Smooth muscle cell (in vitro differentiated cells): ENCODE data around the gene EGFLAM. TPM values are rescaled to one million over a fixed set of nuclear protein-coding genes. Genes with fewer than 3 reads are reported as not detected.
A peak's percentile ranks its signal among the peaks of the same experiment; 100 is the strongest.

Source experiments
- DNase-seq: peaks from one replicate; lab custom pipeline; 2025; ENCODE audit not compliant: unreplicated experiment; lab: John Stamatoyannopoulos, UW
- H2AFZ ChIP-seq: fragments of 200-600 bp; sonication (generic); 2 replicates; pipeline ENCODE4 v1.6.0; 2016; ENCODE audit warnings: antibody characterized with exemption, low read depth, mild to moderate bottlenecking
- H3F3A ChIP-seq: fragments of 200-600 bp; sonication (generic); 2 replicates; pipeline ENCODE4 v1.6.0; 2017; ENCODE audit warnings: antibody characterized with exemption, low read depth
- H3K27ac ChIP-seq: fragments of 200-600 bp; sonication (generic); 2 replicates; pipeline ENCODE4 v1.5.1; 2016; ENCODE audit warnings: low read depth, mild to moderate bottlenecking
- H3K27me3 ChIP-seq: fragments of 200-600 bp; sonication (generic); 2 replicates; pipeline ENCODE4 v1.6.1; 2016; ENCODE audit warnings: low read depth, mild to moderate bottlenecking
- H3K36me3 ChIP-seq: fragments of 200-600 bp; sonication (generic); 2 replicates; pipeline ENCODE4 v1.5.1; 2016; ENCODE audit warnings: low read depth
- H3K4me1 ChIP-seq: fragments of 200-600 bp; sonication (generic); 2 replicates; pipeline ENCODE4 v1.5.1; 2016; ENCODE audit warnings: low read depth
- H3K4me2 ChIP-seq: fragments of 200-600 bp; sonication (generic); 2 replicates; pipeline ENCODE4 v1.6.0; 2016; ENCODE audit warnings: mild to moderate bottlenecking
- H3K4me3 ChIP-seq: fragments of 200-600 bp; sonication (generic); 2 replicates; pipeline ENCODE4 v1.5.1; 2016; ENCODE audit warnings: mild to moderate bottlenecking
- H3K79me2 ChIP-seq: fragments of 200-600 bp; sonication (generic); 2 replicates; pipeline ENCODE4 v1.6.0; 2016; ENCODE audit warnings: low read depth, mild to moderate bottlenecking
- H3K9ac ChIP-seq: fragments of 200-600 bp; sonication (generic); 2 replicates; pipeline ENCODE4 v1.6.0; 2016; ENCODE audit warnings: low read depth
- H3K9me3 ChIP-seq: fragments of 200-600 bp; sonication (generic); replicated peaks from 2 replicates; pipeline ENCODE4 v1.5.1; 2016; ENCODE audit warnings: low read depth
- H4K20me1 ChIP-seq: fragments of 200-600 bp; sonication (generic); 2 replicates; pipeline ENCODE4 v1.6.0; 2016; ENCODE audit warnings: low read depth
- WGBS: methylation state at CpG from one replicate; pipeline ENCODE4 v1.1.7; 2016; ENCODE audit warnings: low lambda C conversion rate; 5-methylcytosine and 5-hydroxymethylcytosine counted together
- polyA plus RNA-seq: library from polyadenylated mRNA; unstranded; fragments of >200 nt; fragmentation: Nextera tagmentation; extraction: Ambion mirVana; gene quantifications from 2 replicates; pipeline ENCODE4 v1.2.1, GENCODE V29; 2016
- total RNA-seq: library from RNA; depleted of rRNA; stranded (reverse); fragments of >200 nt; gene quantifications from 2 replicates; pipeline ENCODE4 v1.2.3, GENCODE V29; 2014
- TF ChIP-seq, protein P1 (sequence below): fragments of 200-600 bp; sonication (generic); IDR thresholded peaks from 2 replicates; pipeline ENCODE4 v1.5.1; 2017; ENCODE audit warnings: borderline replicate concordance, mild to moderate bottlenecking, antibody characterized with exemption; ENCODE audit not compliant: insufficient read depth, poor library complexity, severe bottlenecking

The EGFLAM gene
- total and polyA plus RNA-seq, 2 experiments from 2014 or later, result 103 to 194 TPM

DNA sequence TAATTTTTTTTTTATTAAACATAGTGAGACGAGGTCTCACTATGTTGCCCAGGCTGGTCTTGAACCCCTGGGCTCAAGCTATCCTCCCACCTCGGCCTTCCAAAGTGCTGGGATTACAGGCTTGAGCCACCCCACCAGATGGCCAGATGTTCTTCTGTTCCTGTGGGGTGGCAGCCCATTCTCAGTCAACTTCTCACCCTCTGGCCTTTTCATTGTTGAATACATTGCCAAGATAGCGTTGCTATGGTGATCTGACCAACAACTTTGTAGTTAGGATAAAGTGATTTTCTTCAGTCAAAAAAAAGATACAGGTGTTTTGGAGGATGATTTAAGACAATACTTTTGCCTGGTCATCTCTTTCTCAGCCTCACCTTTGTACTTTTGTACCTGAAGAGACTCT lies 109.1 kb downstream of the EGFLAM start:
- Histone ChIP-seq H3K36me3 (no peaks in the 10 kb centered on the region), H3K9ac (no peak overlapping the region), H3K4me2 (no peak overlapping the region), H3K9me3 (no peaks in the 10 kb centered on the region), H3K27ac (no peak overlapping the region), H3K27me3 (no peaks in the 10 kb centered on the region), H4K20me1 (no peaks in the 10 kb centered on the region), H3K4me3 (no peak overlapping the region), H3K4me1 (peaks cover 10% of the 10 kb centered on the region), H3K79me2 (peaks cover 1% of the 10 kb centered on the region), H3F3A (peaks cover 3% of the 10 kb centered on the region), H2AFZ (no peak overlapping the region)
- DNase-seq, result no peak
- TF ChIP-seq, protein P1, sequence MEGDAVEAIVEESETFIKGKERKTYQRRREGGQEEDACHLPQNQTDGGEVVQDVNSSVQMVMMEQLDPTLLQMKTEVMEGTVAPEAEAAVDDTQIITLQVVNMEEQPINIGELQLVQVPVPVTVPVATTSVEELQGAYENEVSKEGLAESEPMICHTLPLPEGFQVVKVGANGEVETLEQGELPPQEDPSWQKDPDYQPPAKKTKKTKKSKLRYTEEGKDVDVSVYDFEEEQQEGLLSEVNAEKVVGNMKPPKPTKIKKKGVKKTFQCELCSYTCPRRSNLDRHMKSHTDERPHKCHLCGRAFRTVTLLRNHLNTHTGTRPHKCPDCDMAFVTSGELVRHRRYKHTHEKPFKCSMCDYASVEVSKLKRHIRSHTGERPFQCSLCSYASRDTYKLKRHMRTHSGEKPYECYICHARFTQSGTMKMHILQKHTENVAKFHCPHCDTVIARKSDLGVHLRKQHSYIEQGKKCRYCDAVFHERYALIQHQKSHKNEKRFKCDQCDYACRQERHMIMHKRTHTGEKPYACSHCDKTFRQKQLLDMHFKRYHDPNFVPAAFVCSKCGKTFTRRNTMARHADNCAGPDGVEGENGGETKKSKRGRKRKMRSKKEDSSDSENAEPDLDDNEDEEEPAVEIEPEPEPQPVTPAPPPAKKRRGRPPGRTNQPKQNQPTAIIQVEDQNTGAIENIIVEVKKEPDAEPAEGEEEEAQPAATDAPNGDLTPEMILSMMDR, result no peak
- 68% methylated on average over 3 of the region's 3 CpGs for WGBS

DNA sequence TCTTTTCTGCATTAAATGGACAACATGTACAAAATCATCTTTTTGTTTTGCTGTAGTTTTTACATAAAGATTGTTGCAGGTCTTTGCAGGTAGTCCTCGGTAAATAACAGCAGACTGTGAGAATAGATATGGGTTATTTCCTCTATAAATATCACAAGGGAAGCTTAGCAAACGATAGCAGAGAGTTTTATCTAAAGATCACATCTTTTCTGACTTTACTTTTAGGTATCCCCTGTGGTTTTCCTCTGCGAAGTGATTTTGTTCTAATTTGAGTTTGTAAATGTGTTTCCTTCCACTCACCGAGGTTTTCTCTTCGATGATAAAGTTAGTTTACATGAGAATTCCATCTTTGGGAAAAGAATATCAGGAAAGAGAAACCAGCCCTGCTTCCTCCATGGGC lies 109.6 kb downstream of the EGFLAM start:
- Histone ChIP-seq H2AFZ (no peak overlapping the region), H3K4me3 (no peak overlapping the region), H3F3A (peaks cover 3% of the 10 kb centered on the region), H3K27ac (peak overlapping the region; percentile 40), H4K20me1 (no peaks in the 10 kb centered on the region), H3K9me3 (no peaks in the 10 kb centered on the region), H3K27me3 (no peaks in the 10 kb centered on the region), H3K4me2 (no peak overlapping the region), H3K9ac (no peak overlapping the region), H3K4me1 (peaks cover 10% of the 10 kb centered on the region), H3K79me2 (peaks cover 2% of the 10 kb centered on the region), H3K36me3 (no peaks in the 10 kb centered on the region)
- TF ChIP-seq, protein P1, result no peak
- no peak for DNase-seq
- 44% methylated on average over 5 of the region's 5 CpGs for WGBS

DNA sequence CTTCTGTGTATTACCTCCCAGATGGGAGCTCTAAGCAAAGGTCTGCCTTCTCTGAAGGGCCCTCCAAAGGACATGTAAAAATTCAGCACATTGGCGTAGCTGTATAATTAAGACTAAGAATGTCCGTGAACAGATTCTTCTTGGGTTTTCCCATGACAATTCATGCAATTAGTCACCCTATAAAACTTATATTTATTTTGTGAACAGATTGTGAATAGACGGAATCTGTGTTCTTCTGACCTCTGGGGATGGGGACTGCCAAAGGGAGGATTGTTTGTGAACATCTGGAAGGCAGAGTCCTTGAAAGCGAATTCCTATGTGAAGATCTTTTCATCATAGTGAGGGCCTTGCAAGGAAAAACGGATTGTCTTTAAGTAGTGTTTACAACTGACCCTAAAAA lies 111.3 kb downstream of the EGFLAM start:
- peak overlapping the region; percentile 57 for H3K4me2 ChIP-seq
- H3K27me3 ChIP-seq, result no peaks in the 10 kb centered on the region
- H3K9ac ChIP-seq, result peak overlapping the region; percentile 49
- TF ChIP-seq, protein P1, result no peak
- H3K4me1 ChIP-seq, result peaks cover 10% of the 10 kb centered on the region
- no peak overlapping the region for H2AFZ ChIP-seq
- WGBS, result 25% methylated on average over 5 of the region's 5 CpGs
- peaks cover 2% of the 10 kb centered on the region for H3K79me2 ChIP-seq
- no peaks in the 10 kb centered on the region for H3K36me3 ChIP-seq
- no peaks in the 10 kb centered on the region for H4K20me1 ChIP-seq
- no peak overlapping the region for H3K4me3 ChIP-seq
- DNase-seq, result no peak
- H3F3A ChIP-seq, result peaks cover 3% of the 10 kb centered on the region
- H3K9me3 ChIP-seq, result no peaks in the 10 kb centered on the region
- H3K27ac ChIP-seq, result peak overlapping the region; percentile 87

DNA sequence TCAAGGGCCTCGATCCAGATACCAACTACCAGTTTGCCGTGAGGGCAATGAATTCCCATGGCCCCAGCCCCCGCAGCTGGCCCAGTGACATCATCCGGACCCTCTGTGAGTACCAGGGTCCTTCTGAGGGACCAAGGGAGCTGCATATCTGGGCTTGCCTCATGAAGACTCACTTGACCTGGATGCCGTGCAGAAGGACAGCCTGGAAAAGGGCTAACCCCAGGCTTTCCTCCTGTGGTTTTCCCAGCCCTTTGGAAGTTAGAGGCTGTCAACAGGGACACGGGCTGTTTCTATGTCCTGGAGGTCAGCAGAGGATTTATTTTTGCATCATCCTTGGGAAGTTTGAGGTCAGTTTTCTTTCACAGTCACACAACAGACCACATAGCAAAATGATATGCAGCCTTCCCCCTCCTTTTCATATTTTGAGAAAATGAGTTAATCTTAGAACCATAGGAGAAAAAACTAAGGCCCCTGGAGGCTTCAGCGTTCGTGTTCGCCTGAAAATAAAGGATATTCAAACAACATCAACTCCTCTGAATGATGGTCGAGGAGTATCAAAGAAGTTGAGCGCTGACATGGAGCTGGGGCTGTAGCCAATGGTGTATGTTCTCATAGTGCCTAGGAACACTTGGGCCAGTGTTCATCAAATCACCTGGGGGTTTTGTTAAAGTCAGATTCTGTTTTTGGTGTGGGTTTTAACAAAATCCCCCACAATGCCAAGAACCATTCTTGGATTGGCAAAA lies 112.2 kb downstream of the EGFLAM start:
- H3K4me2 ChIP-seq, result peak overlapping the region; percentile 57
- peak; percentile 5 for DNase-seq
- TF ChIP-seq, protein P1, result no peak
- no peaks in the 10 kb centered on the region for H4K20me1 ChIP-seq
- H3K27ac ChIP-seq, result peak overlapping the region; percentile 87
- peak overlapping the region; percentile 49 for H3K9ac ChIP-seq
- H3K4me3 ChIP-seq, result no peak overlapping the region
- H3F3A ChIP-seq, result peaks cover 3% of the 10 kb centered on the region
- WGBS, result 57% methylated on average over 11 of the region's 11 CpGs
- H2AFZ ChIP-seq, result no peak overlapping the region
- H3K4me1 ChIP-seq, result peaks cover 11% of the 10 kb centered on the region
- H3K36me3 ChIP-seq, result no peaks in the 10 kb centered on the region
- peaks cover 2% of the 10 kb centered on the region for H3K79me2 ChIP-seq
- no peaks in the 10 kb centered on the region for H3K9me3 ChIP-seq
- H3K27me3 ChIP-seq, result no peaks in the 10 kb centered on the region
